Dedifferentiated amniotic fluid mesenchymal stem cell (primary cell): ENCODE results near the gene CDK17.
"Not testable (repeated sequence)": the region's sequence is repeated elsewhere in the genome, so short reads cannot be mapped to it uniquely, and the experiment has no call there.

Experiments used
- DNase-seq: peaks from one replicate; pipeline ENCODE4 v3.0.0-alpha.2; 2016; ENCODE audit errors: extremely low spot score

CDK17 gene

DNA sequence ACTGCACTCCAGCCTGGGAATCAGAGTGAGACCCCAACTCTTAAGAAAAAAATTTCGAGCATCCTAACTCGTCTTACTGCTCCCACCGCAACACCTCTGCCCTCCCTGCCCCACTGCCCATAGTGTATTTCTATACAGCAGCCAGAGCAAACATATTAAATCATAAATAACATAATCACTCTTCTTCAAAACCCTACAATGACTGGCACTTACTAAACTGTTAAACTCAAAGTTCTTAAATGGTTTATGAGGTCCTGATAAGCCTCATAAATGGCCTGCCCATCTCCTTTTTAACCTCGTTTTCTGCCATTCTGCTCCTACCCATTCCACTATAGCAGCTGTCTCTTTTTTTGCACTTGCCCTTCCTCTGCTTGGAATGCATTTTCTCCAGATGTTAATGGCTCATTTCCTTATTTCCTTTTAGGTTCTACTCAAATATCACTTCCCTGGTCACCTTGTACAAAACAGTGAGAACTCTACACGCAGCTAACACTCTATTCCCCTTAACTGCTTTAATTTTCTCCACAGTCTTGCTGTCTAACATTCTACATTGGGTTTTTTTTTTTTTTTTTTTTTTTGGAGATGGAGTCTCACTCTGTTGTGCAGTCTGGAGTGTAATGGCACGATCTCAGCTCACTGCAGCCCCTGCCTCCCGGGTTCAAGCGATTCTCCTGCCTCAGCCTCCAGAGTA is 45.2 kb downstream of the CDK17 start:
- DNase-seq, result no peak

DNA sequence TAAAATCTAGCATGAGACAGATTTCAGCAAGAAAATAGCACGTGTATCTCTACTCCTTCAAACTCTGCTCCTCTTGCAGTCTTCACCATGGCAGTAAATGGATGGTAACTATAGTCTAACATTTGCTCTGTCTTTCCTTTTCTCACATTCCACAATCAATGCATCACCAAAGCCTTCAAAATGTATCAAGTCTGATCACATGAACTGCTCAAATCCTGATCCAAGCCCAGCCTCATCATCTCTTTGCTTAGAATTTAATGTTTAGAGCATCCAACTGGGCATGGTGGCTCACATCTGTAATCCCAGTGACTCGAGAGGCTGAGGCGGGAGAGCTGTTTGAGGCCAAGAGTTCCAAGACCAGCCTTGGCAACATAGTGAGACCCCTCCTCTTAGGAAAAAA is 45.9 kb downstream of the CDK17 start:
- DNase-seq, result no peak

DNA sequence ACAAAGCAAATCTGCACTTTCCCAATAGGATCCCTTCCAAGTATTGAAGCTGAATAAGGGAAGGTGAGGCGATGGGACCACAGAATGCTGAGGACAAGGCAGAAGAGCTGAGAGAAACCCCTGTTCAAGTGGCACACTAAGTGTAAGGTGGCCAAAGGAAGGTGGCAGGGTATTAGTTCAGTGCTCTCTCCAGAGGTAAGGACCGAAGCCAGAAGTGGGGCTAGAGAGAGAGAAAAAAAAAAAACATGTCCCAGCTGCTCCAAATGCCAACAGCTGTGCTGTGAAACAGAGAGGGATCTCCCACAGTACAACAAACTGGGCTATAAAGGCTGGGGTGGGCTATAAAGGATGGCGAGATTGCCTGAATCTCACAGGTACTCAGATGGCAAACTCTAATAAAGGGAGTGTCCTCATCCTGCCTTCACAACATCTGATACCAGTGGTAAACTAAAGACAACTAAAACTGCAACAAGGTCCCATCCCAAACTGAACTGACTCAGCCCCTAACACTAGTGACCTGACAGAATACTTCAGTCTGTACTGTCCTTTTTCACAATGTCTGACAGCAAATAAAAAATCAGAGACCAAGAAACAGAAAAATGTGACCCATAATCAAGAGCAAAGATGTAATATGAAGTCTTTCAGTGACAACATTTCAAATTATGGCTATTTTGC is 47.9 kb downstream of the CDK17 start:
- DNase-seq, result no peak

DNA sequence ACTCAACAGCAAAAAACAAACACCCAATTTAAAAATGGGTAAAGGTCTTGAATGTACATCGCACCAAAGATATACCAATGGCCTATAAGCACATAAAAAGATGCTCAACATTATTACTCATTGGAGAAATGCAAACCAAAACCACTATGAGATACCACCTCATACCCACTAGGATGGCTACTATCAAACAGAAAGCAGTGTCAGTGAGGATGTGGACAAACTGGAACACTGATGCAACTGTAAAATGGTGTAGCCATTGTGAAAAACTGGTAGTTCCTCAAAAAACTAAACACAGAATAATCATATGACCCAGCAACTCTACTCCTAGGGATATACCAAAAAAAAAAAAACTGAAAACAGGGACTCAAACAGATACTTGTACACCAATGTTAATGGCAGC is 49.3 kb downstream of the CDK17 start:
- no peak for DNase-seq

DNA sequence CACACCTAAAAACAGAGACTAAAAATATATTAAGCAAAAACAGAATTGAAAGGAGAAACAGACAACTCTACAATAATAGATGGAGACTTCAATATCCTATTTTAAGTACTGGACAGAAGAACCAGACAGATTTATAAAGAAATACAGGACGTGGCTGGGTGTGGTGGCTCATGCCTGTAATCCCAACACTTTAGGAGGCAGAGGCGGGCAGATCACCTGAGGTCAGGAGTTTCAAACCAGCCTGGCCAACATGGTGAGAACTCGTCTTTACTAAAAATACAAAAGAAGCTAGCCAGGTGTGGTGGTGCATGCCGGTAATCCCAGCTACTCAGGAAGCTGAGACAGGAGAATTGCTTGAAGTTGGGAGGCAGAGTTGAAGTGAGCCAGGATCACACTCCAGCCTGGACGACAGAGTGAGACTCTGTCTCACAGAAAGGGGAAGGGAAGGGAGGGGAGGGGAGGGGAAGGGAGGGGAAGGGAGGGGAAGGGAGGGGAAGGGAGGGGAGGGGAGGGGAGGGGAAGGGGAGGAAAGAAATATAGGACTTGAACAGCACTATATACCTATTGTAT is 53.0 kb downstream of the CDK17 start:
- DNase-seq, result no peak

DNA sequence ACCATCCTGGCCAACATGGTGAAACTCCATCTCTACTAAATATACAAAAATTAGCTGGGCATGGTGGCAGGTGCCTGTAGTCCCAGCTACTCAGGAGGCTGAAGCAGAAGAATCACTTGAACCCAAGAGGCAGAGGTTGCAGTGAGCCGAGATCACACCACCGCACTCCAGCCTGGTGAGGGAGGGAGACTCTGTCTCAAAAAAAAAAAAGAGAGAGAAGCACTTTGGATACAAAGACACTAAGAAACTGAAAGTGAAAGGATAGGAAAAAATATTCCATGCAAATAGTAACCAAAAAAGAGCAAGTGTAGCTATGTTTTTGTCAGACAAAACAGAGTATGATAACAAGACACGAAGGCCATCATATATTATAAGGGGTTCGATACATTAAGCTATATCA is 53.5 kb downstream of the CDK17 start:
- DNase-seq, result peak; percentile 32

DNA sequence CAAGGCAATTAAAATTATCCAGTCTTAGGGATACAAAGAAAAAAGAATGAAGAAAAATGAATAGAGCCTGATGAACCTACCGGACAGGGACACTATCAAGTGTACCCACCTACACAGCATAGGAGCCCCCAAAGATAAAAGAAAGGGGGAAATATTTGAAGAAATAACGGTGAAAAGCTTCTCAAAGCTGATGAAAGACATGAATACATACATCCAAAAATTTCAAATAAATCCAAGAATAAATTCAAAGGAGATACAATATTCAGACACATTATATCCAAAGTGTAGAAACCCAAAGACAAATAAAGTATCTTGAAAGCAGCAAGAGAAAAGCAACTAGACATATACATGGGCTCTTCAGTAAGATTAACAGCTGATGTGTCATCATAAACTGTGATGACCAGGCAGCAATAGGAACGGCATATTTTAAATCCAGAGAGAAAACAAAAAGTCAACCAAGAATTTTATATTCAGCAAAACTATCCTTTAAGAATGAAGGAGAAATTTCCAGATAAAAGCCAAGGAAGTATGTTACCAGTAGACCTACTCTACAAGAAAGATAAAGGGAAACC is 56.0 kb downstream of the CDK17 start:
- DNase-seq, result no peak

DNA sequence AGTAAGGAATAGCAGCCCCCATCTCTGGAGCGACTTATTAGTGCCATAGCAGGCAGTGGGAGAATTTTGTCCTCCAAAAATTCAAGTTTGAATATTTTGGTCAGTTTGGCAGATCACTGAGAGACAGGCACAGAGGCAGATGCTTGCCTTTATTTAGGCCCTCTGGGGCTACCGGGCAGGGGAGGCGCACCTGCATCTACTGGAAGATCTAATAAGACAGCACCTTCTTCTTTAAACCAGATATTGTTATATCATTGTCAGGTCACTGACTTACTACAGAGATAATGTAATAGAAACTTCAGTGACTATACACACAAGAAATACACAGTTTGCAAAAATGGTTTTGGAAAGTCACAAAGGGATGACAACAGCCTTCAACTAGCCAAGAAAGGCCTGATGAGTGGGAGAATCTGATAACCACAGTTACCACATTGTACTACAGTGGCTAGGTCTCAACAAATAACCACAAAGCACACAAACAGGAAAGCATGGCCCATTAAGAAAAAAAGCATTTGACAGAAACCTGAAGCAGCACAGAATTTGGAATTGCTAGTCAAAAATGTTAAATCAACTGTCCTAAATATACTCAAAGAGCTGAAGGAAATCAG is 56.8 kb downstream of the CDK17 start:
- DNase-seq, result no peak

DNA sequence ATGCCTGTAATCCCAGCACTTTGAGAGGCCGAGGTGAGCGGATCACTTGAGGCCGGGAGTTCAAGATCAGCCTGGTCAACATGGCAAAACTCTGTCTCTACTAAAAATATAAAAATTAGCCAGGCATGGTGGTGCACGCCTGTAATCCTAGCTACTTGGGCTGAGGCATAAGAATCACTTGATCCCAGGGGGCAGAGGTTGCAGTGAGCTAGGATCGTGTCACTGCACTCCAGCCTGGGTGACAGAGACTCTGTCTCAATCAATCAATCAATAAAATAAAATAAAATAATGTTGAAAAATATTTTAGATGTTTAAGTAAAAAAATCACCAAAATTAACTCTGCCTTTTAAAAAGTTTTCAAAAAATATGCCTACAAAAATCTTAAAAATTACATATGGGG is 60.6 kb downstream of the CDK17 start:
- DNase-seq, result not testable (repeated sequence)

DNA sequence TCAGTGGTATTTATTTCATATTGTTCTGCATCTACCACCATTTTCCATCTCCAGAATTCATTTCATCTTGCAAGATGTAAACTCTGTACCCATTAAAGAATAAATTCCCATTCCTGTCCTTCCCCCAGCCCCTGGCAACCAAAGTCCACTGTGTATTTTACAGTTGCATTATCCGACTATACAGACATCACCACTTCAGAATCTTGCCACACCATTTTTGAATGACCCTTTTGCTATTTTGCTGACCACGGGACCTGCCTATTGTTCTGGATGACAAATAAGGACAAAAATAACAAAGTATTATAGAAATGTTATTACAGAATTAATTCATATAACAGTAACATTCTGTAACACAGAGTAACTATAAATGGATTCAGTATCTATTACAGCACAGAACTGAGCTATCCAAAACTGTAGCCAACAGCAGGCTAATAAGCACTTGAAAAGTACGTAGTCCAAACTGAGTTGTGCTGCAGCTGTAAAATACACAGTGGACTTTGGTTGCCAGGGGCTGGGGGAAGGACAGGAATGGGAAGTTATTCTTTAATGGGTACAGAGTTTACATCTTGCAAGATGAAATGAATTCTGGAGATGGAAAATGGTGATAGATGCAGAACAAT is 61.3 kb downstream of the CDK17 start:
- DNase-seq, result no peak

DNA sequence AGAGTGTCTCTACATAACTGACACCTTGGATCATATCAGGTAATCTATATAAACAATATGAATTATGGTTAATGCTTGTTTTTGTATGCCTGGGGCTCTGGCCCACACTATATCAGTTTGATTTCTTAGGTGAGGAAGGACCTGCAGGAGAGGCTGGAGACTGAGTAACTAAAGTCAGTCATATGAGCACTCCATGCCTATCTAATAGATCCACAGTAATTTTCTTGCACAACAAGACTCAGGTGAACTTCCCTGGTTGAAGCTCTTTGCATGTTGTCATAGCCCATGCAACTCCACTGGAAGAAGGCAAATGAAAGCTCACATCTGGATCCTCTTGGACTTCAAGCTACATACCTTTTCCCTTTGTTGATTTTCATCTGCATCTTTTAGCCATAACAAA is 62.3 kb downstream of the CDK17 start:
- no peak for DNase-seq

DNA sequence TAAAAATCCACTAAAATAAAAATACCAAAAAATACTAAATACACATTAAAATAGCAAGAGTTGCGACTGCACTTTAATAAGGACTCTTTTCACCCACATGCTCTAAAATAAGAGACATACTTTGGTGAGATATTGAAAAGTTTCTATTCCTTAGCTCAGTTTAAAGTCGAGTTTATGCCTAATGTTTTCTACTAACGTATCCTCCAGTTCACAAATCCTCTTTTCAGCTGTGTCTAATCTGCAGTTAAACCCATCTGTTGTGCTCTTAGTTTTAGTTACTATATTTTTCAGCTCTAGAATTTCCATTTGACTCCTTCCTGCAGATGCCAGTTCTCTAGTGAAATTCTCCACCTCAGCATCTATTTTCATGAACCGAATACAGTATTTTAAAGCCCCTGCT is 63.8 kb downstream of the CDK17 start:
- DNase-seq, result no peak

DNA sequence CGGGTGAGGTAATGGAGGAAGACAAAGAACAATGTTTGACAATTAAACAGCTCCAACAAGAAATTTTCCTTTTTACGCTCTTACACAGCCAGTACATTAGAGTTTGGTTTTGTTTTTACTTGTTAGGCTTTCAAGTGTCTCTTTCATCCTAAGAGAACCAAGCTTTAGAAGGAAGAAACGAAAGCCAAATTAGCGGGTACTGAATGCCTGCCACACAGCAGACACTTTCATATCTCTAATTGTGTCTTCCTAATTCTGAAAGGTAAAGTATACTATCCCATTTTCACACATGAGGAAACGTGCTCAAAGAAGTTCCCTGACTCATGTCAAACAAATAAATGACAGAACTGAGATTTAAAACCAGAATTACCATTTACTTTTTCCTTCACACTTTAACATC is 65.0 kb downstream of the CDK17 start:
- DNase-seq, result no peak

DNA sequence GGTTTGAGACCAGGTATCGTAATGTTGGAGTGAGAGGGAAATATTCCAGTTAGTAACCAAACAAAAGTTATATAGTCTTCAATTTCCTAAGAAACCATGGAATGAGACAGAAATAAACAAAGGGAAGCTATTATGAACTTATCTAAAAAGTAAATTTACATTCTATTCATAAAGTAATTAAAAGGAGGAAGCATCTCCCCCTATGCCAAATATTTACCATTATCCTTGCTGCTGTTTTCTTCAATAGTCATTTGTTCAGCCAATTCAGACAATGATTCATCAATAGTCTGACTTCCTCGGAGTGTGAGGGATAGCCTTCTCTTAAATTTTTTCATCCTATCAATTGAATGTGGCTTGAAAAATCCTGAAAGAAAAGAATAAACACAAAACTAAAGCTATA is 65.7 kb downstream of the CDK17 start:
- DNase-seq, result no peak

DNA sequence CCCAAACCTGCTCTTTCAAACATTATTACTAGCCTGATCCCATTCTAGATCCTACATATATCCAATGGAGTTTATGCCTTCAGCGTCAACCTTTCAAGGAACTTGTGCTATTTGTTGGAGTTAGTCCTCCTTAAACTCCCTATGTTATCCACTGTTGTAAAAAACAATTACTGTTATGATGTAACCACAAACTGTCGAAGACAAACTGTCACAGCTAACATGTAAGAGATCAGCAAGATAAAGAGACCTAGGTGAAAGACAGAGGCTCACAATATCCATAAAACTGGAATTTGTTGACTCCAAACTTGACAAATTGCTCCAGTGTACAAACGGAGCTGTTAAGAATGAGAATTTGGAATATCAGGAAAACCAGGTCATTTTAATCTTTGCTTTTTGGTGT is 70.7 kb downstream of the CDK17 start:
- no peak for DNase-seq

DNA sequence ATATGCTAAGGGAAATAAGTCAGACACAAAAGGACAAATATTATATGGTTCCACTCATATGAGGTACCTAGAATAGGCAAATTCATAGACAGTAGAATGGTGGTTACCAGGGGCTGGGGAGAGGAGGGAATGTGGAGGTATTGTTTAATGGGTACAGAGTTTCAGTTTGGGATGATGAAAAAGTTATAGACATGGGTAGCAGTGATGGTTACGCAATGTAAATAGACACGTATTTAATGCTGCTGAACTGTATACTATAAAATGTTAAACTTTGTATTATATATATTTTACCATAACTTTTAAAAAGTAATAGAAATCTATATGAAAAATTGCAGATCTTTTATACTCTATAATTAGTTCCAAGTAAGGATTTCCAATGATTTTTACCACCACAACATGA is 71.2 kb downstream of the CDK17 start:
- no peak for DNase-seq

DNA sequence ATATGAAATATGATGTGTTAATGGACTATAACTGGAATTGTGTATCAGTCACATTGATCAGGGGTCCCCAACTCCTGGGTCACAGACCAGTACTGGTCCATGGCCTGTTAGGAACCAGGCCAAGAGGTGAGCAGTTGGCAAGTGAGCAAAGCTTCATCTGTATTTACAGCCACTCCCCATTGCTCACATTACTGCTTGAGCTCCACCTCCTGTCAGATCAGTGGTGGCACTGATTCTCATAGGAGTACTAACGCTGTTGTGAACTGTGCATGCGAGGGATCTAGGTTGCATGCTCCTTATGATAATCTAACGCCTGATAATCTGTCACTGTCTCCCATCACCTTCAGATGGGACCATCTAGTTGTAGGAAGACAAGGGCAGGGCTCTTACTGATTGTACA is 72.3 kb downstream of the CDK17 start:
- no peak for DNase-seq

DNA sequence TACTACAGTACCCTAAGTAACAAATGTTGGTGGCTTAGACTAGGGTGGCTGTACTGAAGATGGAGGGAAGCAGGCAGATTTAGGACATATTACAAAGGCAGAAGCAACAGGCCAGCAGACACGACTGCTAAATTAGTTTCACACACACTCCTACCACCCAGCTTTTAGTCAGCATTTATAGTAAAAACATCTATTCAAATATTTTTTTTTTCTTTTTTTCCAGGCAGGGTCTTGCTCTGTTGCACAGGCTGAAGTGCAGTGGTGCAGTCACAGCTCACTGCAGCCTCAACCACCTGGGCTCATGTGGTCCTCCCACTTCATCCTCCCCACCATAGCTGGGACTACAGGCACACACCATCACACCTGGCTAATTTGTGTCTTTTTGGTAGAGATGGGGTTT is 72.9 kb downstream of the CDK17 start:
- DNase-seq, result no peak

DNA sequence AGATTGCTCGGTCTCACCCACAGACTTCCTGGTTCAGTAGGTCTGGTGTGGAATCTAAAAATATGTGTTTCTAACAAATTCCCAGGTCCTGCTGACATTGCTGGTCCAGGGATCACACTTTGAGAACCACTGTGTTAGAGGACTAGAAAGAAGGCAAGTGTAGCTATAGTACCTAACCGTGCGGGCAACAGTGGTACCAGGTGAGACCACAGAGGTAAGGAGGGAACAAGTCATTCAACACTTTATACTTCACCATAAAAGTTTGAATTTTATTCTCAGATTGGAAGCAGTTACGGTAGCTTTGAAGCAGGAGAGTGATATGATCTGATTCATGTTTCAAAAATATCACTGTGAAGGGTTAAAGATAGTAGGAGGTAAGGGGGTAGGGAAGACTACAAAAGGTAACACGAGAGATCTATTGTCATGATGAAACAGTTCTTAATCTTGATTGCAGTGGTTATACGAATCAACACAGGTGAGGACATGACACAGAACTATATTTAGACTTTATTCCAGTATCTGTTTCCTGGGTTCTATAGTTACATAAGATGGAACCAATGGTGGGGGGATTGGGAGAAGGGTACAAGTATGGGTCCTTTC is 73.5 kb downstream of the CDK17 start:
- DNase-seq, result no peak

DNA sequence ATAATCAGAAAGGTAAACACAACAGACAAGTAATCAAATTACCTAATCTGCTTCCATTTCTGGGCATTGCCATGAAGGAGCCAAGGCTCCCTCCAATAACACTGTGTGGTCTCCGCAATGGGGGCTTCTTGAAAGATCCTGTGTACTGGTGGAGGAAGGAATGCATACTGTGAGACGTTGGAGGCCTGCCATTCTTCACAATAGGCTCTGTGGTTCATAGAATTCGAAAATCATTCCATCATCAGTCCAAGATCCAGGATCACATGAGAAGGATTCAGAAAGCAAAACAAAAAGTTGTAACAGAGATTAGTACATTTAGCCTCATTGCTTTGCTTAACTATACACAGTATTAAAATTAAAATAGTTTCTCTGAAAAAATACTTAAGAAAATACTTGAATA is 76.3 kb downstream of the CDK17 start:
- no peak for DNase-seq

DNA sequence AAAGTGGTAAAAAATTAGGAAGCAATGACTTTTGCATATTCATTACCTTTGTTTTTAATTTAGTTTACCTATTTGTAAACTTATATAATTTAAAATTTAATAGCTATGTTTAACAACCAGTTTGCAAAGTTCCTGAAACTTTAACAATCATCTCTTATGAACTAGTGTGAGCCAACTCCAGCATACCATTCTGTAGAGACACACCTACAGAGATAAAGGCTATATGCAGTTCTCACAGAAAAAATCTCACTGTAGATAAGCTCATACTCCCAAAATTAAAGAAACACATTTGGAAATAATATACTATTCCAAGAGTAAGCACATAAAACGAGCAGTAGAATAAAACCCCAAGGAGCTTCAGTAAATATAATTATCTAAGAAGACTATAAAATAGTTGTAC is 77.5 kb downstream of the CDK17 start:
- DNase-seq, result no peak

DNA sequence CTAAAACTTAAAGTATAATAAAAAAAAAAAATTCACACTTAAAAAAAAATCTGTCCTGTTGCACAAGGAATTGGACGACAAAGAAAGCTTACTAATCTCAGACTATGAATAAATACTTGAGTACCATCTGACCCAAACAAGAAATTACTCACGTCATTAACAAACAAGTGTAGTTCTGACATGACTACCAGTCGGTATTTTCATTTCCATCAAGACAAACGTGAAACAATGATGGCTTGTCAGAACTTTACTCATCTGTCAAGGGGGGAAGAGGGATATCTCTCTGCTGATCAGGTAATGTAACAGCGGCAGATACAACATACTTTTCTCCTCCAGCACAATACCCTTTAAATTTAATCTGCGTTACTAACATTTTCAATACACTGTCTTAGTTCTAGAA is 78.3 kb downstream of the CDK17 start:
- no peak for DNase-seq
